CD4-positive, alpha-beta T cell (primary cell): Measurements from ENCODE around the gene URI1. TPM values are rescaled to one million over a fixed set of nuclear protein-coding genes. Genes with fewer than 3 reads are reported as not detected.

ENCODE experiments used
- ATAC-seq: fragments of 200-7000 bp; cut with Tn5 transposase; one replicate; pipeline ENCODE4 v1.10.0; 2022; ENCODE audit warnings: mild to moderate bottlenecking; ENCODE audit not compliant: poor library complexity
- CTCF ChIA-PET: fragments of 350-600 bp; sonication (Branson Sonifier 250); formaldehyde crosslinking; loops from one replicate; lab custom pipeline; 2021; ENCODE audit warnings: antibody characterized with exemption, inconsistent platforms; lab: Charles Lee
- POLR2A ChIA-PET: fragments of 350-600 bp; sonication (Branson Sonifier 250); formaldehyde crosslinking; loops from one replicate; lab custom pipeline; 2021; ENCODE audit warnings: antibody characterized with exemption, inconsistent platforms; lab: Charles Lee
- DNase-seq, 14 experiments: peaks; one replicate each; pipeline ENCODE4 v3.0.0-alpha.2; 2013 to 2020; ENCODE audit warnings: mixed read lengths in 2 of 14
- H3K27ac ChIP-seq, 2 donors: one replicate each; pipeline versions ENCODE4 v1.5.1 to v1.7.0; 2013; ENCODE audit warnings: low read length in 2 of 2, low read depth in 1 of 2, mild to moderate bottlenecking in 1 of 2
- H3K27me3 ChIP-seq, 2 experiments: 1 replicate in 1 of 2; 2 replicates in 1 of 2; pipeline versions ENCODE4 v1.6.1 to v1.7.0; 2013; ENCODE audit warnings: low read length in 2 of 2, control low read depth in 1 of 2, mild to moderate bottlenecking in 1 of 2, moderate library complexity in 1 of 2; ENCODE audit not compliant: insufficient read depth in 2 of 2, control insufficient read depth in 1 of 2
- H3K36me3 ChIP-seq: one replicate; pipeline ENCODE4 v1.6.1; 2013; ENCODE audit warnings: low read length, control low read depth; ENCODE audit not compliant: insufficient read depth
- H3K4me1 ChIP-seq: one replicate; pipeline ENCODE4 v1.6.1; 2013; ENCODE audit warnings: low read length, control low read depth; ENCODE audit not compliant: insufficient read depth
- H3K4me3 ChIP-seq: one replicate; pipeline ENCODE4 v1.5.1; 2013; ENCODE audit warnings: mild to moderate bottlenecking, low read length, moderate library complexity
- H3K9me3 ChIP-seq, 2 experiments: 1 replicate in 1 of 2; 2 replicates in 1 of 2; pipeline versions ENCODE4 v1.6.1 to v1.7.0; 2013; ENCODE audit warnings: low read length in 2 of 2, mild to moderate bottlenecking in 2 of 2, control low read depth in 1 of 2, moderate library complexity in 1 of 2; ENCODE audit not compliant: control insufficient read depth in 1 of 2, insufficient read depth in 1 of 2
- H3K27ac Mint-ChIP-seq: one replicate; pipeline ENCODE4 v1.8.0; 2020; ENCODE audit warnings: mixed read lengths
- H3K27me3 Mint-ChIP-seq: one replicate; pipeline ENCODE4 v1.8.0; 2021; ENCODE audit warnings: mixed read lengths
- H3K36me3 Mint-ChIP-seq: one replicate; pipeline ENCODE4 v1.8.0; 2021; ENCODE audit warnings: low read depth, mixed read lengths
- H3K4me1 Mint-ChIP-seq: one replicate; pipeline ENCODE4 v1.8.0; 2021; ENCODE audit warnings: low read depth, mixed read lengths
- H3K4me3 Mint-ChIP-seq: one replicate; pipeline ENCODE4 v1.8.0; 2020; ENCODE audit warnings: mild to moderate bottlenecking, mixed read lengths
- H3K9me3 Mint-ChIP-seq: one replicate; pipeline ENCODE4 v1.8.0; 2020; ENCODE audit warnings: mixed read lengths
- CTCF ChIP-seq: fragments of 200-600 bp; IDR thresholded peaks from one replicate; pipeline ENCODE4 v1.8.0; 2022; ENCODE audit warnings: antibody characterized with exemption, mild to moderate bottlenecking
- intact Hi-C, 2 experiments: fragments of 100-400 bp; cut with DNase I in 1 of 2; cut with micrococcal nuclease in 1 of 2; formaldehyde crosslinking; loops; one replicate each; pipeline versions ENCODE4 v1.15.1 to v1.9.0; 2023 to 2025; cut with DNase I, micrococcal nuclease
- total RNA-seq, 174 experiments: library from RNA in 2 of 174; stranded (reverse) in 2 of 174; gene quantifications; one replicate each; pipeline ENCODE4 v1.2.3 and lab custom pipeline; 2021 to 2026

URI1 gene
- total RNA-seq, 2 experiments from 2014 or later, result 50.9 to 63.6 TPM

- Mint-ChIP-seq H3K4me1 (peaks cover 3% of the 10 kb centered on the region), H3K27ac (no peak overlapping the region), H3K9me3 (no peaks in the 10 kb centered on the region), H3K27me3 (no peaks in the 10 kb centered on the region), H3K4me3 (no peak overlapping the region), H3K36me3 (no peaks in the 10 kb centered on the region)
- DNase-seq (no peak), ATAC-seq (no peak)
- H3K4me1 ChIP-seq, result no peaks in the 10 kb centered on the region
- H3K36me3 ChIP-seq, result no peaks in the 10 kb centered on the region
- peaks cover 0 to 5% of the 10 kb centered on the region in 2 experiments for H3K9me3 ChIP-seq
- ChIA-PET CTCF (no interaction called here), POLR2A (no interaction called here)
- no peak overlapping the region for H3K27ac ChIP-seq
- TF ChIP-seq CTCF, result no peak
- H3K4me3 ChIP-seq, result no peak overlapping the region
- no peaks in the 10 kb centered on the region for H3K27me3 ChIP-seq
- intact Hi-C loops, result no loop called here
Observed at GRCh38 chr19:30053558-30053957, 111.5 kb downstream of the URI1 start.

- H3K27me3 Mint-ChIP-seq, result no peaks in the 10 kb centered on the region
- POLR2A ChIA-PET, result no interaction called here
- CTCF ChIA-PET, result no interaction called here
- TF ChIP-seq CTCF, result no peak
- H3K27me3 ChIP-seq, result no peaks in the 10 kb centered on the region
- H3K4me1 Mint-ChIP-seq, result peaks cover 2% of the 10 kb centered on the region
- no peaks in the 10 kb centered on the region for H3K4me1 ChIP-seq
- no peaks in the 10 kb centered on the region for H3K36me3 Mint-ChIP-seq
- no peak overlapping the region for H3K4me3 Mint-ChIP-seq
- no peak overlapping the region for H3K4me3 ChIP-seq
- no peak overlapping the region for H3K27ac Mint-ChIP-seq
- no peaks in the 10 kb centered on the region for H3K9me3 Mint-ChIP-seq
- no peaks in the 10 kb centered on the region for H3K36me3 ChIP-seq
- DNase-seq, result no peak
- intact Hi-C loops, result no loop called here
- peaks cover 0 to 5% of the 10 kb centered on the region in 2 experiments for H3K9me3 ChIP-seq
- no peak overlapping the region for H3K27ac ChIP-seq
- no peak for ATAC-seq
Observed at GRCh38 chr19:30054210-30054609, 112.2 kb downstream of the URI1 start.

GRCh38 chr19:30056580-30056979, 114.5 kb downstream of the URI1 start:
- H3K27ac ChIP-seq, result no peak overlapping the region
- H3K27me3 Mint-ChIP-seq, result no peaks in the 10 kb centered on the region
- no peak overlapping the region for H3K27ac Mint-ChIP-seq
- H3K36me3 ChIP-seq, result no peaks in the 10 kb centered on the region
- H3K4me1 ChIP-seq, result no peaks in the 10 kb centered on the region
- H3K27me3 ChIP-seq, result no peaks in the 10 kb centered on the region
- no peak overlapping the region for H3K4me3 Mint-ChIP-seq
- H3K4me1 Mint-ChIP-seq, result no peaks in the 10 kb centered on the region
- no peaks in the 10 kb centered on the region for H3K36me3 Mint-ChIP-seq
- no peak for TF ChIP-seq CTCF
- intact Hi-C loops, result no loop called here
- no peak for DNase-seq
- H3K4me3 ChIP-seq, result no peak overlapping the region
- POLR2A ChIA-PET, result interaction anchor here (0.6 kb wide), 1 partner anchor 114 kb away, joined by 6 read pairs; the partner anchor contains the start of gene URI1
- ATAC-seq, result no peak
- CTCF ChIA-PET, result no interaction called here
- no peaks in the 10 kb centered on the region for H3K9me3 Mint-ChIP-seq
- H3K9me3 ChIP-seq, result peaks cover 0 to 5% of the 10 kb centered on the region in 2 experiments
